IPS-11a (cell line): ENCODE measurements around the gene LTF.
"Not testable (repeated sequence)": the region's sequence is repeated elsewhere in the genome, so short reads cannot be mapped to it uniquely, and the experiment has no call there.

Experiments used
- H3K4me3 ChIP-seq: one replicate; pipeline ENCODE4 v1.5.1; 2013; ENCODE audit warnings: low read depth, low read length, control low read depth

LTF gene

DNA sequence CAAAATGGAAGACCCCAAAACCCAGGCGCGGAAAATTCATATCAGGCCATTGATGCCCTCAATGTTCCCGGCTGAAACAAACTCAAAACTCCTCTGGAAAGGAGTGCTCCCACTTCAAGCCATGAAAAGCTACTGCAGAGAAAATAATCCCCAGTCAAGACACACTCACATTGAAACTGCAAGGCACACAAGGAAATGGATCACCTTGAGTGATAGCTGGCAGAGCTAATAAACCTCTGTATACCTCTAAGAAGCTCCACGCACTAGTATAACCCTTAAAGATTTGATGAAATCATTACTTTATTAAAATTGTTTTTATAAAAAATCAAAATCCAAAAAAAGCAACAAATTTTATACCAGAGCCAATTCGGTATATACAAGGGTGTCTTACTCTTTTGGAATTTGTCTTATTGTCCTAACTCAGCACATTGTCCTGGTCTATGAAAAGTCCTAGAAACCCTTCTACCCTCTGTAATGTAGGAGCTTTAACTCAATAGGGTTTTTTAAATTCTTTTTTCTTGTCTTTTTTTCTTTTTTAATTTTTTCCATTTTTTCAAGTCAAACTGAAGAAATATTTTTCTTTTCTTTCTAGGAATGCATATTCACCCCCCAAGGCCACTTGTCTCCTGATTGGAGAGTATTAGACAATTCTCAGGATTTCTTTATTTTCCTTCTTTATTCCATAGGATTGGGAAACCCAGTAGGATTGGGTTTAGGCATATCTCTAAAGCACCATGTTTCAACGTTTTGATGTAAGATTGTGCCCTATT is 66.3 kb downstream of the LTF start:
- no peak overlapping the region for H3K4me3 ChIP-seq

DNA sequence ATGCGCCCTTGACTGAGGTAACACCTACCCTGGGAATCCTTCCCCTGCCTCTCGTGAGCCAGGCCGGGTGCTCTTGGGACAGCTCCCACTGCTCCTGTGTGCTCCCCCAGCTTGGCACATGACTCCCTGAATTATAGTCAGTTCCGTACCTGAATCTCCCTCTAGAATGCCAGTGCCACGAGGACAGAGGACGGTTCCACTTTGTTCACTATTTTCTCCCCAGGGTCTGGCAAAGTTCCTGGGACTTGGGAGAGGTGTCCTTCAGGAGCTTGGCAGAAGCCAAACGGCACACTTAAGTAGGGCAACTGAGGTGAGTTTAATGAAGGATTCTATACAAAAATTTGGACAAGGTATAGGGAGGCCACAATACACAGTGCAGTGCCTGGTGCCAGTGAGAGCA is 67.6 kb downstream of the LTF start:
- H3K4me3 ChIP-seq: no peak overlapping the region

DNA sequence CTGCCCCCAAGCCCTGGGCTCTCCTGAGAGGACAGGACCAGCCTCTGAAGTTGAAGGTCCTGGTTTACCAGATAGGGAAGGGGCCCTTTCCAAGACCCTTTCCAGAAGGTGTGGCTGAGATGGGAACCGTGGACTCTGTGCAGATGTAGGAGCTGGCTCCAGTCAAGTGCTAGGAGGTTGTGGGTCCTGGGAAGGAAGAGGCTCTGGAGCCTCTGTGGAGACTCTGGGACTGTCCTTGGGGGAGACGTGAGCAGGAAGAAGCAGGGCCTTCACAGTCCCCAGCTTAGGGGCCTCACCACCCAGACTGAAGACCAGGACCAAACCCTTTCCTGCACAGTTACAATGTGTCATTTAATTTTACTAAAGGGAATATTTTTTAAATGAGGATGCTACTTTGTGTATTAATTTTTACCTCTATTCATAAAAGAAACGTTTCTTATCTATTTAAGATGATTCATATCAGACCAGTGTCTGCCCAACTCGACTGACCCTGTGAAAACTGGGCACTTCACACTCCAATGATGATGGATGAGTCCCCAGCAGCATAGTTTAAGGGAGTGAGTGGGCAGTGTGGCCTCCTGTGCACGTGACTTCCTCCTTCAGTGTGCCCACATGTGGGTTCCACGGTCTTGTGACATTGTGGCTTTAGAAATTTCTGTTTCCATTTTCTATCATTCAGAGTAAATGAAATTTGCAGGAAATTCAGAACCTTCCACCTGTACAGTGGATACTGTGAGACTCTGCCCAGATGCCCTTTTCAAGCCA is 68.8 kb downstream of the LTF start:
- H3K4me3 ChIP-seq: no peak overlapping the region

DNA sequence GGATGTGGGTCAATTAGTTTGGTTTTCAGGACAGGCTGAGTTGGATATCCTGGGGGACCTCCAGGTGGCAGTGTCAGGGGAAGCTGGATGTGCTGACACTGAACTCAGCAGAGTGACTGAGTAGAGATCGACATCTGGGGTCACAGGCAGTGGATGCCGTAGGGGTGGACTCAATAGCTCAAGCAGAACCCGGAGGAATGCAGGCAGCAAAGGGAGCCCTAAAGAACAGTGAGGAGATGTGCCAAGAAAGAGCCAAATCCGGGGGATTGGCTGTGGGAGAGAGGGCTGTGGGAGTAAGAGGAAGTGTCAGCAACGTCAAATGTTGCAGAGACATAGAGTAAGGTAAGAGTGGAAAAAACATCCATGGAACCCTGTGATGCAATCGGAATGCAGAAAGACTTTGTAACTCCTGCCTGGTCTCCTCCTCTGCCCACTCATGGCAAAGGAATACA is 69.5 kb downstream of the LTF start:
- H3K4me3 ChIP-seq: no peak overlapping the region

DNA sequence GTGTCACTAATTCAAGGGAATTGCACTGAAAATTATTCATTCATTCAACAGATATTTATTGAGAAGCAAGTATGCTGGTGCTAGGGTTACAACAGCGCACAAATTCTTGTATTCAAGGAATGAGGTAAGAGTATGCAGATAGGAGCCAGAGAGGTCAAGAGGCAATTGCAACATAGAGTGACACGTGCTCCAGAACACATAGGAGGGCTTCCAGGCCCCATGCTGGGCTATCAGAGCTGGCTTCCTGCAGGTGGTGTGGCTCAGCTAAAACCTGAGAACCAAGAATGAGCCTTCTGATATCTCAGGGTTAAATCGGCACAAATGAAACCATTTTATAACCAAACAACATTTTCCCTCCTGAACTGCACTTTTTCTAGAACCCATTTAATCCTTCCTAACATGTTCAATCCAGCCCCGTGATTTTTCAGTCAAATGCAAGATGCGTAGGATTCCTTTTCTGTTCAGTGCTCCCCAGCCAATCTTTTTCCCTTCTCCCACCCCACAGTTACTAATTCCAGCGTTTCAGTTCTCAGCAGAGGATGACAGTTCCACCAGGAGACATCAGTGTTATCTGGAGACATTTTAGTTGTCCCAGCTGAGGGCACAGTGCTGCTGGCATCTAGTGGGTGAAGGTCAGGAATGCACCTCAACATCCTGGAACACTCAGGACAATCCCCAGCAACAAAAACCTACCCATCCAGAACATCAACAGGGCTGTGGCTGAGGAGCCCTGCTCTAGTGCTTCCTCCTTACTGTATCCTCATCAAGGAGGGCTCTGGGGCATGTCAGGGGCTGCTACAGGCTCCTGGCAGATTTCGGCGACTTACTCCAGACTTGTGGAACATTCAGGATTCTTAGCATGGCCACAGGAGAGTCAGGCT is 70.9 kb downstream of the LTF start:
- no peak overlapping the region for H3K4me3 ChIP-seq

DNA sequence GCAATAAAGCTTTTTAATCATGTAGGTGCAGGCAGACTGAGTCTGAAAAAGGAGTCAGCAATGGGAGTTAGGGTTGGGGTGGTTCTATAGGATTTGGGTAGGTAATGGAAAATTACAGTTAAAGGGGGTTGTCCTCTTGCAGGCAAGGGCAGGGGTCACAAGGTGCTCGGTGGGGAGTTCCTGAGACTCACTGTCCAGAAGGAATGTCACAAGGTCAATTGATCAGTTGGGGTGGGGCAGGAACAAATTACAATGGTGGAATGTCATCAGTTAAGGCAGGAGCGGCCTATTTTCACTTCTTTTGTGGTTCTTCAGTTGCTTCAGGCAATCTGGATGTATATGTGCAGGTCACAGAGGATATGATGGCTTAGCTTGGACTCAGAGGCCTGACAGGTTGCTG is 71.7 kb downstream of the LTF start:
- no peak overlapping the region for H3K4me3 ChIP-seq

DNA sequence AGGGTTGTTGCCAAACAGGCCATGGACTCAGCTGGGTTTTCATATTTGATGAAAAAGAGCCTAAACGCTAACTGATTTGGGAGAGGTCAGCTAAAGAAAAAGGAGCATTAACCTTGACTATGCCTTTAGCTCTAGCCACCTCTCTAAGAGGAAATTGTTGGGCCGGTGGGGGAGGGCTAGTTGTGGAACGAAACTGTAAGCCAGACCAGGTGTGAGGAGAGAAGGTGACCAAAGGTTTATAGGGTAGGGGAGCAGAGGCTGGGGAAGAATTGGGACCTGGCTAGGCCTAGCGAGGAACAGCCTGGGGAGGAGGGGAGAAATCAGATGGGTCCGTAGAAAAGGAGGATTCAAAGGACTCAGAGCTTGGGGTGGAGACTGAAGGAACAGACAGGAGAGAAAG is 73.2 kb downstream of the LTF start:
- not testable (repeated sequence) for H3K4me3 ChIP-seq

DNA sequence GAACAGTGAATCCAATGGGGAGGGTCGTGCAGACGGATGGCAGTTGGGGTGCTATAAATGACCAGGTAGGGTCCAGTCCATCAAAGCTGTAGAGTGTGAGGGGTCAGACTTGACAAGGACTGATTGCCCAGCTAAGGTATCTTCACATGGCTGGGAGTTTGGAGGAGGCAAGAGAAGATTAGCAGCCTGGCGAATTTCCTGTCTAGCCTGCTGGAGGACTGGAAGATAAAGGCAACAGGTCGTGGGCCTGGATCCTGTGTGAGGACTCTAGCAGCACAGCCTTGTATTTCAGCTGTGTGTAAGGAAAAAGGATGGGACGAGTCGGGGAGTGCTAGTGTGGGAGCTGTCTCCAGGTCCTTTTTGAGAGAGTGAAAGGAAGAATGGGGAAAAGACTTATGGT is 75.4 kb downstream of the LTF start:
- H3K4me3 ChIP-seq: no peak overlapping the region

DNA sequence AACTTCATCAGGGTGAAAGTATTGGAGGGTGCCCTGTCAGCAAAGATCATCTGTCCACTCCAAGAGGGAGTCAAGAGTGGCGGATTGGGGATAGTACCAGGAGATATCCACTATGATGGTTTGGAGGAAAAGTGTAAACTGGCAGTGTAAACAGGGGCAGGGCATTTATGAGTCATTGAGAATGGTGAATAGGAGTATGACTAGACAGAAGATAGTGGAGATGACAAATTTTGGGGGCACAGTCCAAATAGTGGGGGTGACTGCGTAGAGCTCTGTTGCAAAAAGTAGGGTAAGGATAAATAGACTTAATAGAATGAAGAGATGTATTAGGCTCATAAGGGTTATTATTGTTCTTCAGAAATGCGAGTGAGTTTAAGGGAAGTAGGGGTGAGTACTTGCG is 75.9 kb downstream of the LTF start:
- not testable (repeated sequence) for H3K4me3 ChIP-seq

DNA sequence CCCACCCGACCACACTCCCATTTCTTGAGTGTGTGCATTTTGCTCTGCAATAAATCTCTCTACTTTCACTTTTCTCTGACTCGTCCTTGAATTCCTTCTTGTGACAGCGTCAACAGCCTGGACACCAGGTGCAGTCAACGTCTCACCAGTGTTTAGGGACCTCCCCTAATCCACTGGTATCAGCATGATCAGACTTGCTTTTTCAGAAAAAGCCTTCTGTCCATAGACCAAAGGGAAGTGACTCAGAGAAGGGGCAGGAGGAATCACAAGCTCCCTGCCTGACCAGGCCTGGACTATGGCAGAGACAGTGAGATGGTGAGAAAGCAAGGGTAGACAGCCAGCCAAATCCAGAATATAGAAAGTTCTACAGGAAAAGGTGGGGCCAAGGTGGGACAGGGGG is 78.5 kb downstream of the LTF start:
- H3K4me3 ChIP-seq: no peak overlapping the region
